HepG2 (cell line): ENCODE data around the gene TMEM158. TPM values are rescaled to one million over a fixed set of nuclear protein-coding genes. Genes with fewer than 3 reads are reported as not detected.

Experiments used
- ATAC-seq: fragments of 200-7000 bp; cut with Tn5 transposase; 3 replicates; pipeline ENCODE4 v1.9.1; 2020; ENCODE audit warnings: mild to moderate bottlenecking, moderate library complexity
- BruUV-seq: library from RNA; stranded (reverse); fragments of 400-500 nt; replicated peaks from 2 replicates; lab custom pipeline; 2021; lab: Mats Ljungman, UMichigan
- CTCF ChIA-PET: fragments of 300-600 bp; formaldehyde crosslinking; extraction: SDS; loops from one replicate; lab custom pipeline; 2021; ENCODE audit warnings: low total read pairs, inconsistent platforms, low intra/inter-chr PET ratio; lab: Yijun Ruan, JAX
- POLR2A ChIA-PET: fragments of 350-600 bp; sonication (Branson Sonifier 250); formaldehyde crosslinking; loops from one replicate; lab custom pipeline; 2020; ENCODE audit warnings: antibody characterized with exemption, inconsistent platforms; lab: Yijun Ruan, JAX
- DNase-seq: peaks from one replicate; pipeline ENCODE4 v3.0.0-alpha.2; 2015; ENCODE audit warnings: low spot score
- FAIRE-seq: peaks from 3 replicates; lab custom pipeline; 2011; peaks lifted over from hg19 to GRCh38; lab: Jason Lieb, UNC
- H2AFZ ChIP-seq: one replicate; pipeline ENCODE4 v1.6.1; 2011; ENCODE audit warnings: low read length, inconsistent platforms
- H3K27ac ChIP-seq: fragments of 300-600 bp; 3 replicates; pipeline ENCODE4 v1.8.0; 2011; ENCODE audit warnings: mixed run types, mild to moderate bottlenecking, mixed read lengths, low read length, inconsistent platforms; ENCODE audit not compliant: insufficient read depth; ENCODE audit errors: extremely low read length
- H3K27me3 ChIP-seq, 2 experiments: fragments of 200-600 bp in 1 of 2; 2 replicates in 1 of 2; 3 replicates in 1 of 2; pipeline versions ENCODE4 v1.6.0 to v1.8.0; 2011; ENCODE audit warnings: low read length in 2 of 2, mild to moderate bottlenecking in 2 of 2, moderate library complexity in 2 of 2, inconsistent platforms in 1 of 2; ENCODE audit not compliant: insufficient read depth in 2 of 2, control insufficient read depth in 1 of 2
- H3K36me3 ChIP-seq, 2 experiments: fragments of 200-600 bp in 1 of 2; replicated peaks in 1 of 2; 2 replicates in 1 of 2; 3 replicates in 1 of 2; pipeline versions ENCODE4 v1.5.1 to v1.8.0; 2011; ENCODE audit warnings: low read length in 2 of 2, inconsistent platforms in 1 of 2; ENCODE audit not compliant: insufficient read depth in 2 of 2, control insufficient read depth in 1 of 2
- H3K4me1 ChIP-seq: 2 replicates; pipeline ENCODE4 v1.5.1; 2012; ENCODE audit warnings: low read length, inconsistent platforms; ENCODE audit not compliant: insufficient read depth
- H3K4me2 ChIP-seq: 2 replicates; pipeline ENCODE4 v1.6.0; 2011; ENCODE audit warnings: low read depth, low read length, inconsistent platforms
- H3K4me3 ChIP-seq, 3 experiments: fragments of 200-600 bp in 1 of 3; sonication (generic), shearing (Covaris generic) in 1 of 3; replicated peaks in 1 of 3; 2 replicates each; pipeline ENCODE4 v1.5.1; 2011 to 2016; ENCODE audit warnings: low read length in 3 of 3, inconsistent platforms in 2 of 3, low read depth in 2 of 3, mild to moderate bottlenecking in 2 of 3, control low read depth in 1 of 3, mixed read lengths in 1 of 3; ENCODE audit not compliant: insufficient read depth in 1 of 3
- H3K79me2 ChIP-seq: one replicate; pipeline ENCODE4 v1.6.1; 2011; ENCODE audit warnings: low read length, inconsistent platforms; ENCODE audit not compliant: insufficient read depth
- H3K9ac ChIP-seq: 2 replicates; pipeline ENCODE4 v1.6.0; 2011; ENCODE audit warnings: mild to moderate bottlenecking, low read depth, low read length, inconsistent platforms; ENCODE audit not compliant: insufficient read depth
- H3K9me3 ChIP-seq: 2 replicates; pipeline ENCODE4 v1.5.1; 2012; ENCODE audit warnings: mild to moderate bottlenecking, low read length
- H4K20me1 ChIP-seq: 2 replicates; pipeline ENCODE4 v1.6.0; 2011; ENCODE audit warnings: inconsistent platforms, mild to moderate bottlenecking, low read length, moderate library complexity; ENCODE audit not compliant: insufficient read depth
- CEBPZ ChIP-seq: IDR thresholded peaks from 2 replicates; pipeline ENCODE4 v1.6.1; 2012; ENCODE audit warnings: low read length, improper control_type of control experiment
- CENPBD1 ChIP-seq: sonication (generic); formaldehyde crosslinking; IDR thresholded peaks from 2 replicates; pipeline ENCODE4 v1.8.0; 2022; ENCODE audit warnings: missing genetic modification reagents, low read depth, mild to moderate bottlenecking, borderline replicate concordance
- CHCHD3 ChIP-seq: sonication (generic); formaldehyde crosslinking; IDR thresholded peaks from 2 replicates; pipeline ENCODE4 v1.8.0; 2022; ENCODE audit warnings: mild to moderate bottlenecking, missing genetic modification reagents, moderate library complexity
- EED ChIP-seq: sonication (generic); formaldehyde crosslinking; IDR thresholded peaks from 2 replicates; pipeline ENCODE4 v1.5.0; 2020; ENCODE audit warnings: mild to moderate bottlenecking, missing genetic modification reagents
- GTF3A ChIP-seq: sonication (generic); formaldehyde crosslinking; conservative IDR thresholded peaks from 2 replicates; pipeline ENCODE4 v1.4.0; 2020; ENCODE audit warnings: mild to moderate bottlenecking, missing genetic modification reagents
- IRX3 ChIP-seq: sonication (generic); formaldehyde crosslinking; IDR thresholded peaks from 2 replicates; pipeline ENCODE4 v1.8.1; 2023; ENCODE audit warnings: mild to moderate bottlenecking, low read depth, missing genetic modification reagents, borderline replicate concordance
- JARID2 ChIP-seq: sonication (generic); formaldehyde crosslinking; IDR thresholded peaks from 2 replicates; pipeline ENCODE4 v1.8.1; 2023; ENCODE audit warnings: missing genetic modification reagents, inconsistent platforms; ENCODE audit not compliant: insufficient replicate concordance
- LRRFIP1 ChIP-seq: sonication (generic); formaldehyde crosslinking; conservative IDR thresholded peaks from 2 replicates; pipeline ENCODE4 v1.4.0; 2020; ENCODE audit warnings: missing genetic modification reagents
- PHF21A ChIP-seq: sonication (generic); formaldehyde crosslinking; IDR thresholded peaks from 2 replicates; pipeline ENCODE4 v1.5.0; 2020; ENCODE audit warnings: mild to moderate bottlenecking, missing genetic modification reagents
- SATB2 ChIP-seq: sonication (generic); formaldehyde crosslinking; IDR thresholded peaks from 2 replicates; pipeline ENCODE4 v1.5.0; 2020; ENCODE audit warnings: missing genetic modification reagents
- SYNCRIP ChIP-seq: fragments of 200-400 bp; formaldehyde crosslinking; IDR thresholded peaks from 2 replicates; pipeline ENCODE4 v1.6.1; 2018; ENCODE audit warnings: mild to moderate bottlenecking, low read depth, low read length; ENCODE audit not compliant: insufficient read depth
- TOPORS ChIP-seq: sonication (generic); formaldehyde crosslinking; IDR thresholded peaks from 2 replicates; pipeline ENCODE4 v1.8.0; 2023; ENCODE audit warnings: mild to moderate bottlenecking, missing genetic modification reagents
- ZKSCAN5 ChIP-seq: sonication (generic); formaldehyde crosslinking; IDR thresholded peaks from 2 replicates; pipeline ENCODE4 v1.5.1; 2020; ENCODE audit warnings: mild to moderate bottlenecking, missing genetic modification reagents
- ZNF543 ChIP-seq: sonication (generic); formaldehyde crosslinking; IDR thresholded peaks from 2 replicates; pipeline ENCODE4 v1.4.0; 2020; ENCODE audit warnings: mild to moderate bottlenecking, missing genetic modification reagents
- WGBS: methylation state at CpG from one replicate; pipeline ENCODE4 v1.1.6; 2017; ENCODE audit warnings: low lambda C conversion rate; 5-methylcytosine and 5-hydroxymethylcytosine counted together
- in situ Hi-C: cut with HindIII; loops from 2 replicates; pipeline ENCODE4 v1.10.0; 2017; ENCODE audit warnings: low pct_unique_long_range_greater_than_20kb; ENCODE audit not compliant: extremely low pct_ligation_motif_present
- intact Hi-C: fragments of 100-400 bp; cut with micrococcal nuclease; formaldehyde crosslinking; loops from one replicate; pipeline ENCODE4 v1.10.0; 2022; ENCODE audit not compliant: unreplicated experiment
- polyA plus RNA-seq, 8 experiments: library from polyadenylated mRNA; depleted of rRNA in 3 of 8; stranded (reverse) in 7 of 8; unstranded in 1 of 8; fragments of >200 nt; fragmentation: Illumina TruSeq in 4 of 8; extraction: Trizol in 4 of 8; gene quantifications; 2 replicates each; pipeline versions ENCODE4 v1.2.1 to v1.2.3, GENCODE V29; 2011 to 2016; ENCODE audit warnings: low read depth in 4 of 8, missing spikeins in 1 of 8, mixed read lengths in 1 of 8; ENCODE audit not compliant: insufficient read depth in 1 of 8
- total RNA-seq, 5 experiments: library from RNA; depleted of rRNA; stranded (reverse); fragments of >200 nt; fragmentation: Illumina TruSeq; extraction: Trizol; gene quantifications; 2 replicates each; pipeline ENCODE4 v1.2.3, GENCODE V29; 2016; ENCODE audit warnings: low read depth in 1 of 5

The TMEM158 gene
- total and polyA plus RNA-seq, 2 of the 13 experiments (the other 11 are each of a cell fraction or from before 2014, with no cell fraction given) = 0.13 TPM; not detected in 1

- Histone ChIP-seq H3K4me2 (no peak overlapping the region), H4K20me1 (no peaks in the 10 kb centered on the region), H3K27ac (no peak overlapping the region), H2AFZ (no peak overlapping the region), H3K36me3 (no peaks in the 10 kb centered on the region), H3K9me3 (no peaks in the 10 kb centered on the region), H3K27me3 (no peaks in the 10 kb centered on the region), H3K9ac (no peak overlapping the region), H3K79me2 (no peaks in the 10 kb centered on the region), H3K4me1 (peaks cover 4% of the 10 kb centered on the region; the same call in 1 of the 2 replicates), H3K4me3 (no peak overlapping the region)
- CTCF ChIA-PET = no interaction called here
- TF ChIP-seq GTF3A (CRISPR knock-in tag) (no peak), SATB2 (CRISPR knock-in tag) (no peak), IRX3 (CRISPR knock-in tag) (no peak), TOPORS (CRISPR knock-in tag) (no peak), ZKSCAN5 (CRISPR knock-in tag) (no peak), ZNF543 (no peak)
- no peak for DNase-seq
- BruUV-seq = no TSS peak
- POLR2A ChIA-PET = no interaction called here
- FAIRE-seq = no peak
- no peak for ATAC-seq
- intact Hi-C loops = no loop called here
- in situ Hi-C loops = no loop called here
Measured at GRCh38 chr3:45205126-45205525, 21.0 kb downstream of the TMEM158 start.

GRCh38 chr3:45204136-45204535 is 22.0 kb downstream of the TMEM158 start:
- BruUV-seq = no TSS peak
- no peak overlapping the region for H3K9ac ChIP-seq

More at GRCh38 chr3:45204136-45204535, 22.0 kb downstream of the TMEM158 start:
- ATAC-seq = no peak
- CTCF ChIA-PET = no interaction called here
- in situ Hi-C loops = no loop called here
- DNase-seq = no peak
- Histone ChIP-seq H3K9me3 (no peaks in the 10 kb centered on the region), H3K27me3 (no peaks in the 10 kb centered on the region), H2AFZ (no peak overlapping the region), H3K4me1 (peaks cover 14% of the 10 kb centered on the region), H3K36me3 (no peaks in the 10 kb centered on the region), H3K4me3 (no peak overlapping the region), H3K4me2 (no peak overlapping the region), H3K27ac (no peak overlapping the region), H4K20me1 (no peaks in the 10 kb centered on the region), H3K79me2 (no peaks in the 10 kb centered on the region)
- POLR2A ChIA-PET = no interaction called here
- FAIRE-seq = no peak
- 2% methylated on average over 3 of the region's 3 CpGs for WGBS
- TF ChIP-seq PHF21A (CRISPR knock-in tag) (no peak), JARID2 (CRISPR knock-in tag) (no peak), CENPBD1 (no peak), SYNCRIP (no peak), EED (CRISPR knock-in tag) (no peak), LRRFIP1 (CRISPR knock-in tag) (no peak), CEBPZ (no peak), CHCHD3 (CRISPR knock-in tag) (no peak)
- intact Hi-C loops = no loop called here
